ENCODE data around the gene AKAP11. TPM values are rescaled to one million over a fixed set of nuclear protein-coding genes. Genes with fewer than 3 reads are reported as not detected.

Gene AKAP11
- total RNA-seq, 3 donors from 2014 or later: 32.0 to 39.5 (median 38.0) TPM

GRCh38 chr13:42361701-42362100 lies 89.7 kb downstream of the AKAP11 start:
- Histone ChIP-seq H3K9me3 (no peaks in the 10 kb centered on the region), H3K36me3 (peaks cover 4% of the 10 kb centered on the region), H3K27ac (no peak overlapping the region), H3K4me3 (no peak overlapping the region), H3K27me3 (no peaks in the 10 kb centered on the region), H3K4me1 (no peaks in the 10 kb centered on the region)
- no peak for TF ChIP-seq CTCF (IDR thresholded peaks at IDR 0.05)
- TF ChIP-seq POLR2AphosphoS5 (IDR thresholded peaks at IDR 0.05): no peak
- TF ChIP-seq POLR2A (IDR thresholded peaks at IDR 0.05): no peak
- no peak for DNase-seq (ENCODE audit: low spot score in 2 of 2)
- intact Hi-C loops (cut with DNase I; ENCODE audit: low total_unique reads): no loop called here

GRCh38 chr13:42363941-42364612 lies 92.1 kb downstream of the AKAP11 start:
- TF ChIP-seq POLR2A (IDR thresholded peaks at IDR 0.05) (no peak), CTCF (IDR thresholded peaks at IDR 0.05) (no peak), POLR2AphosphoS5 (IDR thresholded peaks at IDR 0.05) (no peak)
- Histone ChIP-seq H3K36me3 (peaks cover 4% of the 10 kb centered on the region), H3K9me3 (no peaks in the 10 kb centered on the region), H3K27me3 (no peaks in the 10 kb centered on the region), H3K4me1 (no peaks in the 10 kb centered on the region), H3K4me3 (no peak overlapping the region), H3K27ac (no peak overlapping the region)
- DNase-seq (ENCODE audit: low spot score in 2 of 2): no peak
- intact Hi-C loops (cut with DNase I; ENCODE audit: low total_unique reads): no loop called here

- no peak for TF ChIP-seq POLR2AphosphoS5 (IDR thresholded peaks at IDR 0.05)
- no peak for TF ChIP-seq POLR2A (IDR thresholded peaks at IDR 0.05)
- no peak for TF ChIP-seq CTCF (IDR thresholded peaks at IDR 0.05)
- Histone ChIP-seq H3K27me3 (no peaks in the 10 kb centered on the region), H3K36me3 (peaks cover 4% of the 10 kb centered on the region), H3K9me3 (no peaks in the 10 kb centered on the region), H3K4me1 (no peaks in the 10 kb centered on the region), H3K27ac (no peak overlapping the region), H3K4me3 (no peak overlapping the region)
- intact Hi-C loops (cut with DNase I; ENCODE audit: low total_unique reads): no loop called here
- DNase-seq (ENCODE audit: low spot score in 2 of 2): no peak
Observed at GRCh38 chr13:42364613-42365000, 92.7 kb downstream of the AKAP11 start.

GRCh38 chr13:42367831-42368230 lies 95.9 kb downstream of the AKAP11 start:
- no peak overlapping the region for H3K4me3 ChIP-seq
- H3K27me3 ChIP-seq: no peaks in the 10 kb centered on the region
- no peaks in the 10 kb centered on the region for H3K4me1 ChIP-seq
- H3K36me3 ChIP-seq: peaks cover 4% of the 10 kb centered on the region
- intact Hi-C loops (cut with DNase I; ENCODE audit: low total_unique reads): no loop called here
- H3K9me3 ChIP-seq: no peaks in the 10 kb centered on the region
- no peak overlapping the region for H3K27ac ChIP-seq
- no peak for DNase-seq (ENCODE audit: low spot score in 2 of 2)
- TF ChIP-seq POLR2A (IDR thresholded peaks at IDR 0.05): no peak
- TF ChIP-seq CTCF (IDR thresholded peaks at IDR 0.05): no peak
- no peak for TF ChIP-seq POLR2AphosphoS5 (IDR thresholded peaks at IDR 0.05)

GRCh38 chr13:42369071-42369797 lies 97.3 kb downstream of the AKAP11 start:
- intact Hi-C loops (cut with DNase I; ENCODE audit: low total_unique reads): no loop called here
- Histone ChIP-seq H3K27ac (no peak overlapping the region), H3K4me3 (no peak overlapping the region), H3K4me1 (no peaks in the 10 kb centered on the region), H3K36me3 (peaks cover 4% of the 10 kb centered on the region), H3K9me3 (no peaks in the 10 kb centered on the region), H3K27me3 (no peaks in the 10 kb centered on the region)
- TF ChIP-seq POLR2A (IDR thresholded peaks at IDR 0.05): no peak
- no peak for TF ChIP-seq POLR2AphosphoS5 (IDR thresholded peaks at IDR 0.05)
- TF ChIP-seq CTCF (IDR thresholded peaks at IDR 0.05): no peak
- no peak for DNase-seq (ENCODE audit: low spot score in 2 of 2)

Data from breast epithelium (tissue), 4 donors.